K562 (cell line): ENCODE results near the gene CCDC194. TPM values are rescaled to one million over a fixed set of nuclear protein-coding genes. Genes with fewer than 3 reads are reported as not detected.
A peak's percentile ranks its signal among the peaks of the same experiment; 100 is the strongest.

Experiments
- ADNP ChIP-seq: fragments of 200-800 bp; sonication (Bioruptor generic); IDR thresholded peaks from 2 replicates; pipeline ENCODE4 v1.6.1; 2016; ENCODE audit warnings: missing genetic modification characterization, missing compliant biosample characterization
- ARID1B ChIP-seq: fragments of 450-650 bp; IDR thresholded peaks from 2 replicates; pipeline ENCODE4 v1.6.1; 2016; ENCODE audit warnings: antibody characterized with exemption, mild to moderate bottlenecking, inconsistent platforms
- CEBPB ChIP-seq: fragments of 450-650 bp; IDR thresholded peaks from 2 replicates; pipeline ENCODE4 v1.6.1; 2016; ENCODE audit warnings: missing genetic modification characterization, missing compliant biosample characterization
- CREB1 ChIP-seq, 2 experiments: sonication (generic) in 1 of 2; formaldehyde crosslinking in 1 of 2; IDR thresholded peaks; 2 replicates each; pipeline versions ENCODE4 v1.6.1 to v1.8.0; 2012 to 2022; ENCODE audit warnings: inconsistent platforms in 1 of 2, mild to moderate bottlenecking in 1 of 2, missing genetic modification reagents in 1 of 2, moderate library complexity in 1 of 2
- CXXC5 ChIP-seq: fragments of 250-450 bp; sonication (Bioruptor Pico); IDR thresholded peaks from 2 replicates; pipeline ENCODE4 v1.8.0; 2022; ENCODE audit warnings: inconsistent platforms, mild to moderate bottlenecking, moderate library complexity
- DEAF1 ChIP-seq: fragments of 450-650 bp; formaldehyde crosslinking; IDR thresholded peaks from 2 replicates; pipeline ENCODE4 v1.4.0; 2020; ENCODE audit warnings: mild to moderate bottlenecking, moderate library complexity
- GATAD2B ChIP-seq: fragments of 450-650 bp; IDR thresholded peaks from 2 replicates; pipeline ENCODE4 v1.6.1; 2017; ENCODE audit warnings: mild to moderate bottlenecking, borderline replicate concordance
- HEY1 ChIP-seq: fragments of 250-450 bp; sonication (Bioruptor Pico); IDR thresholded peaks from 2 replicates; pipeline ENCODE4 v1.5.0; 2020; ENCODE audit warnings: mild to moderate bottlenecking, moderate library complexity, borderline replicate concordance
- HMBOX1 ChIP-seq: sonication (generic); IDR thresholded peaks from 2 replicates; pipeline ENCODE4 v1.6.1; 2016
- ILF3 ChIP-seq: fragments of 450-650 bp; IDR thresholded peaks from 2 replicates; pipeline ENCODE4 v1.6.1; 2018; ENCODE audit warnings: antibody characterized with exemption, mild to moderate bottlenecking, moderate library complexity, borderline replicate concordance
- JUND ChIP-seq, 2 experiments: IDR thresholded peaks; 2 replicates in 1 of 2; 3 replicates in 1 of 2; pipeline ENCODE4 v1.6.1; 2011; ENCODE audit warnings: borderline replicate concordance in 2 of 2, low read depth in 2 of 2, low read length in 2 of 2, improper control_type of control experiment in 1 of 2, missing biosample characterization in 1 of 2, missing genetic modification characterization in 1 of 2, missing genetic modification reagents in 1 of 2
- MTA2 ChIP-seq: fragments of 450-650 bp; IDR thresholded peaks from 2 replicates; pipeline ENCODE4 v1.6.1; 2016; ENCODE audit warnings: low read depth
- RBM15 ChIP-seq: fragments of 200-400 bp; formaldehyde crosslinking; IDR thresholded peaks from 2 replicates; pipeline ENCODE4 v1.6.1; 2018; ENCODE audit warnings: mild to moderate bottlenecking, low read length, moderate library complexity; ENCODE audit not compliant: insufficient read depth
- SIRT6 ChIP-seq: IDR thresholded peaks from one replicate; pipeline ENCODE4 v1.6.1; 2012; ENCODE audit warnings: low read depth, mild to moderate bottlenecking, control low read depth, inconsistent platforms, low read length, moderate library complexity
- SMC3 ChIP-seq: conservative IDR thresholded peaks from 2 replicates; pipeline ENCODE4 v1.6.1; 2011; ENCODE audit warnings: low read depth, low read length, improper control_type of control experiment; ENCODE audit not compliant: insufficient read depth
- TAF7 ChIP-seq: fragments of 450-650 bp; IDR thresholded peaks from 2 replicates; pipeline ENCODE4 v1.6.1; 2016; ENCODE audit warnings: missing genetic modification characterization, missing compliant biosample characterization
- TRIM24 ChIP-seq, 2 experiments: fragments of 450-650 bp; IDR thresholded peaks; 2 replicates each; pipeline ENCODE4 v1.6.1; 2016
- TSC22D4 ChIP-seq: fragments of 450-650 bp; IDR thresholded peaks from 2 replicates; pipeline ENCODE4 v1.6.1; 2016; ENCODE audit warnings: missing genetic modification characterization, missing biosample characterization, control low read depth
- XRCC4 ChIP-seq: IDR thresholded peaks from one replicate; pipeline ENCODE4 v1.6.1; 2011; ENCODE audit not compliant: insufficient read depth, insufficient read length; ENCODE audit errors: extremely low read depth
- ZBTB17 ChIP-seq: fragments of 450-650 bp; formaldehyde crosslinking; IDR thresholded peaks from 2 replicates; pipeline ENCODE4 v1.4.0; 2020; ENCODE audit warnings: mild to moderate bottlenecking
- ZFX ChIP-seq: sonication (generic); formaldehyde crosslinking; IDR thresholded peaks from 2 replicates; pipeline ENCODE4 v1.8.0; 2022; ENCODE audit warnings: mild to moderate bottlenecking, missing genetic modification reagents, moderate library complexity
- polyA plus RNA-seq, 8 experiments: library from polyadenylated mRNA; depleted of rRNA in 4 of 8; stranded (reverse) in 5 of 8; unstranded in 3 of 8; fragments of >200 nt; fragmentation: Nextera tagmentation in 2 of 8; fragmentation: Illumina TruSeq in 1 of 8; extraction: Ambion mirVana in 2 of 8; extraction: Trizol in 1 of 8; gene quantifications; 2 replicates each; pipeline versions ENCODE4 v1.2.1 to v1.2.3, GENCODE V29; 2011 to 2014; ENCODE audit warnings: inconsistent platforms in 1 of 8, missing spikeins in 1 of 8
- total RNA-seq, 7 experiments: library from RNA; depleted of rRNA in 6 of 7; stranded (reverse); fragments of >200 nt in 6 of 7; fragmentation: Illumina TruSeq in 2 of 7; extraction: Trizol in 2 of 7; gene quantifications; 2 replicates each; pipeline versions ENCODE4 v1.2.1 to v1.2.3, GENCODE V29; 2011 to 2021; ENCODE audit warnings: low replicate concordance in 1 of 7
- TF ChIP-seq, protein P1 (sequence below): fragments of 150-350 bp; IDR thresholded peaks from 2 replicates; pipeline ENCODE4 v1.6.1; 2014; ENCODE audit warnings: low read depth, mild to moderate bottlenecking, low read length, borderline replicate concordance

The CCDC194 gene
- total and polyA plus RNA-seq, 9 of the 15 experiments (the other 6 are each of a cell fraction or from before 2014, with no cell fraction given): 0.13 to 1.3 (median 0.39) TPM; not detected in 3

- TF ChIP-seq JUND (IDR thresholded peaks at IDR 0.05; ENCODE audit: borderline replicate concordance, low read depth, low read length) (peak; percentile 65), JUND (tag; IDR thresholded peaks at IDR 0.05; ENCODE audit: borderline replicate concordance, low read depth, low read length) (peak; percentile 38; the same call in 1 of the 3 replicates), CXXC5 (CRISPR knock-in tag) (peak; percentile 95), ZBTB17 (CRISPR knock-in tag) (peak; percentile 90), TRIM24 (IDR thresholded peaks at IDR 0.05) (peak in 1 of 2 experiments; percentile 84; a peak in 2 of 4 replicates), SMC3 (no peak), XRCC4 (no peak), ADNP (tag) (peak; percentile 98), GATAD2B (no peak), ILF3 (no peak), MTA2 (no peak), SIRT6 (no peak), CEBPB (tag) (peak; percentile 4; the same call in 1 of the 2 replicates), DEAF1 (CRISPR knock-in tag) (peak; percentile 43; the same call in 1 of the 2 replicates), ARID1B (no peak; the same call in 1 of the 2 replicates), TSC22D4 (no peak), RBM15 (no peak), CREB1 (IDR thresholded peaks at IDR 0.05) (peak; percentile 93), CREB1 (CRISPR knock-in tag; IDR thresholded peaks at IDR 0.05) (peak; percentile 94), HEY1 (CRISPR knock-in tag) (no peak), ZFX (peak; percentile 56), HMBOX1 (no peak; the same call in 1 of the 2 replicates), TAF7 (tag) (no peak)
- TF ChIP-seq, protein P1, sequence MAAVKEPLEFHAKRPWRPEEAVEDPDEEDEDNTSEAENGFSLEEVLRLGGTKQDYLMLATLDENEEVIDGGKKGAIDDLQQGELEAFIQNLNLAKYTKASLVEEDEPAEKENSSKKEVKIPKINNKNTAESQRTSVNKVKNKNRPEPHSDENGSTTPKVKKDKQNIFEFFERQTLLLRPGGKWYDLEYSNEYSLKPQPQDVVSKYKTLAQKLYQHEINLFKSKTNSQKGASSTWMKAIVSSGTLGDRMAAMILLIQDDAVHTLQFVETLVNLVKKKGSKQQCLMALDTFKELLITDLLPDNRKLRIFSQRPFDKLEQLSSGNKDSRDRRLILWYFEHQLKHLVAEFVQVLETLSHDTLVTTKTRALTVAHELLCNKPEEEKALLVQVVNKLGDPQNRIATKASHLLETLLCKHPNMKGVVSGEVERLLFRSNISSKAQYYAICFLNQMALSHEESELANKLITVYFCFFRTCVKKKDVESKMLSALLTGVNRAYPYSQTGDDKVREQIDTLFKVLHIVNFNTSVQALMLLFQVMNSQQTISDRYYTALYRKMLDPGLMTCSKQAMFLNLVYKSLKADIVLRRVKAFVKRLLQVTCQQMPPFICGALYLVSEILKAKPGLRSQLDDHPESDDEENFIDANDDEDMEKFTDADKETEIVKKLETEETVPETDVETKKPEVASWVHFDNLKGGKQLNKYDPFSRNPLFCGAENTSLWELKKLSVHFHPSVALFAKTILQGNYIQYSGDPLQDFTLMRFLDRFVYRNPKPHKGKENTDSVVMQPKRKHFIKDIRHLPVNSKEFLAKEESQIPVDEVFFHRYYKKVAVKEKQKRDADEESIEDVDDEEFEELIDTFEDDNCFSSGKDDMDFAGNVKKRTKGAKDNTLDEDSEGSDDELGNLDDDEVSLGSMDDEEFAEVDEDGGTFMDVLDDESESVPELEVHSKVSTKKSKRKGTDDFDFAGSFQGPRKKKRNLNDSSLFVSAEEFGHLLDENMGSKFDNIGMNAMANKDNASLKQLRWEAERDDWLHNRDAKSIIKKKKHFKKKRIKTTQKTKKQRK: no peak
Measured at GRCh38 chr19:17419621-17420474, 25.9 kb upstream of the CCDC194 start, which contains the start of gene MVB12A (continued).
